ENCODE data around the gene RAB3A. TPM values are rescaled to one million over a fixed set of nuclear protein-coding genes. Genes with fewer than 3 reads are reported as not detected.

Gene RAB3A
- total RNA-seq, 1 donor from 2014 or later = 26.7 TPM

Other genes starting within 250 kb of the RAB3A start
- not detected for gene KCNN1, start 236.9 kb downstream of the RAB3A start, total RNA-seq
- gene ARRDC2, start 195.9 kb downstream of the RAB3A start, total RNA-seq = 19.1 TPM
- 0.75 TPM for gene IL12RB1, start 117.1 kb downstream of the RAB3A start, total RNA-seq
- gene MAST3, start 106.3 kb downstream of the RAB3A start, total RNA-seq = 4.9 TPM
- gene PIK3R2, start 50.9 kb downstream of the RAB3A start, total RNA-seq = 20.8 TPM
- 23.1 TPM for gene IFI30, start 30.2 kb downstream of the RAB3A start, total RNA-seq
- gene MPV17L2, start 10.8 kb downstream of the RAB3A start, total RNA-seq = 9.4 TPM
- 1.8 TPM for gene PDE4C, start 22.4 kb upstream of the RAB3A start, total RNA-seq
- 0.35 TPM for gene IQCN, start 70.4 kb upstream of the RAB3A start, total RNA-seq
- 107 TPM for gene JUND, start 77.6 kb upstream of the RAB3A start, total RNA-seq
- 103 TPM for gene LSM4, start 119.0 kb upstream of the RAB3A start, total RNA-seq
- gene PGPEP1, start 136.6 kb upstream of the RAB3A start, total RNA-seq = 33.6 TPM
- gene GDF15, start 182.1 kb upstream of the RAB3A start, total RNA-seq = 0.54 TPM
- gene LRRC25, start 193.6 kb upstream of the RAB3A start, total RNA-seq = 3.6 TPM
- 30.4 TPM for gene SSBP4, start 215.4 kb upstream of the RAB3A start, total RNA-seq
- 26.0 TPM for gene ISYNA1, start 234.1 kb upstream of the RAB3A start, total RNA-seq